OCI-LY1 (cell line): ENCODE measurements around the gene ITPK1.
"Not testable (repeated sequence)": the region's sequence is repeated elsewhere in the genome, so short reads cannot be mapped to it uniquely, and the experiment has no call there.

Source experiments
- H2AFZ ChIP-seq: fragments of 200-600 bp; sonication (generic), shearing (Covaris generic); 2 replicates; pipeline ENCODE4 v1.6.0; 2014; ENCODE audit warnings: antibody characterized with exemption, mild to moderate bottlenecking, low read length
- H3F3A ChIP-seq: fragments of 200-600 bp; sonication (generic), shearing (Covaris generic); 2 replicates; pipeline ENCODE4 v1.6.0; 2014; ENCODE audit warnings: mild to moderate bottlenecking, antibody characterized with exemption, low read length, moderate library complexity; ENCODE audit not compliant: insufficient read depth
- H3K27ac ChIP-seq: fragments of 200-600 bp; sonication (generic); 2 replicates; pipeline ENCODE4 v1.5.1; 2014; ENCODE audit warnings: low read length, mixed run types, mild to moderate bottlenecking, low read depth; ENCODE audit not compliant: poor library complexity, severe bottlenecking
- H3K27me3 ChIP-seq: fragments of 200-600 bp; sonication (generic); 2 replicates; pipeline ENCODE4 v1.6.0; 2014; ENCODE audit warnings: antibody characterized with exemption, mild to moderate bottlenecking, low read length, moderate library complexity; ENCODE audit not compliant: insufficient read depth
- H3K36me3 ChIP-seq: fragments of 200-600 bp; sonication (generic); 2 replicates; pipeline ENCODE4 v1.6.1; 2014; ENCODE audit warnings: mild to moderate bottlenecking, antibody characterized with exemption, low read length, moderate library complexity, mixed read lengths; ENCODE audit not compliant: insufficient read depth
- H3K4me1 ChIP-seq: fragments of 200-600 bp; sonication (generic); 2 replicates; pipeline ENCODE4 v1.5.1; 2014; ENCODE audit warnings: mild to moderate bottlenecking, low read length, moderate library complexity; ENCODE audit not compliant: insufficient read depth, severe bottlenecking
- H3K4me2 ChIP-seq: fragments of 200-600 bp; sonication (generic), shearing (Covaris generic); 2 replicates; pipeline ENCODE4 v1.6.1; 2014; ENCODE audit warnings: low read length
- H3K4me3 ChIP-seq: fragments of 200-600 bp; sonication (generic); 2 replicates; pipeline ENCODE4 v1.5.1; 2014; ENCODE audit warnings: low read length, low read depth, mild to moderate bottlenecking, mixed read lengths; ENCODE audit not compliant: poor library complexity, severe bottlenecking
- H3K79me2 ChIP-seq: fragments of 200-600 bp; shearing (Covaris generic); 2 replicates; pipeline ENCODE4 v1.6.1; 2016; ENCODE audit warnings: mixed run types, low read length, mixed read lengths; ENCODE audit not compliant: insufficient read depth
- H3K9ac ChIP-seq: fragments of 200-600 bp; sonication (generic), shearing (Covaris generic); 2 replicates; pipeline ENCODE4 v1.6.1; 2014; ENCODE audit warnings: mild to moderate bottlenecking, low read length, mixed read lengths
- H3K9me2 ChIP-seq: fragments of 200-600 bp; sonication (generic), shearing (Covaris generic); 2 replicates; pipeline ENCODE4 v1.6.1; 2014; ENCODE audit warnings: low read depth, mild to moderate bottlenecking, low read length, mixed read lengths
- H3K9me3 ChIP-seq: fragments of 200-600 bp; shearing (Covaris generic); 2 replicates; pipeline ENCODE4 v1.6.1; 2014; ENCODE audit warnings: low read length, mixed read lengths
- H4K20me1 ChIP-seq: fragments of 200-600 bp; sonication (generic), shearing (Covaris generic); 2 replicates; pipeline ENCODE4 v1.6.0; 2016; ENCODE audit warnings: mild to moderate bottlenecking, low read length; ENCODE audit not compliant: insufficient read depth
- CTCF ChIP-seq: fragments of 200-600 bp; sonication (generic), shearing (Covaris generic); IDR thresholded peaks from 2 replicates; pipeline ENCODE4 v1.5.1; 2017; ENCODE audit warnings: mild to moderate bottlenecking, antibody characterized with exemption, low read length, moderate library complexity, mixed read lengths
- EZH2 ChIP-seq: fragments of 200-600 bp; sonication (generic), shearing (Covaris generic); IDR thresholded peaks from 2 replicates; pipeline ENCODE4 v1.8.0; 2017; ENCODE audit warnings: borderline replicate concordance, mixed run types, mild to moderate bottlenecking, antibody characterized with exemption, low read length, moderate library complexity, mixed read lengths

Gene ITPK1

GRCh38 chr14:93063393-93063792, 52.3 kb downstream of the ITPK1 start:
- TF ChIP-seq CTCF (no peak), EZH2 (no peak)
- Histone ChIP-seq H3K27me3 (no peaks in the 10 kb centered on the region), H3K4me1 (peaks cover 15% of the 10 kb centered on the region), H3K79me2 (no peaks in the 10 kb centered on the region), H3F3A (no peaks in the 10 kb centered on the region), H4K20me1 (no peaks in the 10 kb centered on the region), H3K4me3 (no peak overlapping the region), H3K36me3 (no peaks in the 10 kb centered on the region), H3K4me2 (no peak overlapping the region), H3K9me3 (no peaks in the 10 kb centered on the region), H3K9me2 (no peaks in the 10 kb centered on the region), H2AFZ (no peak overlapping the region), H3K27ac (no peak overlapping the region), H3K9ac (no peak overlapping the region)

GRCh38 chr14:93062890-93063289, 52.8 kb downstream of the ITPK1 start:
- Histone ChIP-seq H3K9me2 (no peaks in the 10 kb centered on the region), H3K4me1 (peaks cover 15% of the 10 kb centered on the region), H3K9ac (no peak overlapping the region), H3K4me3 (no peak overlapping the region), H3K79me2 (no peaks in the 10 kb centered on the region), H3K9me3 (no peaks in the 10 kb centered on the region), H3K27me3 (no peaks in the 10 kb centered on the region), H2AFZ (no peak overlapping the region), H3K36me3 (no peaks in the 10 kb centered on the region), H3F3A (no peaks in the 10 kb centered on the region), H3K27ac (no peak overlapping the region), H3K4me2 (no peak overlapping the region), H4K20me1 (no peaks in the 10 kb centered on the region)
- no peak for TF ChIP-seq EZH2
- no peak for TF ChIP-seq CTCF

DNA sequence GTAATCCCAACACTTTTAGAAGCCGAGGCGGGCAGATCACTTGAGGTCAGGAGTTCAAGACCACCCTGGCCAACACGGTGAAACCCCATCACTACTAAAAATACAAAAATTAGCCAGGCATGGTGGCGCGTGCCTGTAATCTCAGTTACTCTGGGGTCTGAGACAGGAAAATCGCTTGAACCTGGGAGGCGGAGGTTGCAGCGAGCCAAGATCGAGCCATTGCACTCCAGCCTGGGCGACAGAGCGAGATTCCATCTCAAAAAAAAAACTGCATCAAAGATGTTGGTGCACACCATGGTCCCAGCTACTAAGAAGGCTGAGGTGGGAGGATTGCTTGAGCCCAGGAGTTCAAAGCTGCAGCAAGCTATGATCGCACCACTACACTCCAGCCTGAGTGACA, 53.7 kb downstream of the ITPK1 start:
- H3K4me3 ChIP-seq, H4K20me1 ChIP-seq, H3F3A ChIP-seq, H3K36me3 ChIP-seq, H3K4me2 ChIP-seq, H3K9me2 ChIP-seq, H3K9ac ChIP-seq, H3K79me2 ChIP-seq, H3K9me3 ChIP-seq, H3K27me3 ChIP-seq, H3K27ac ChIP-seq, H2AFZ ChIP-seq: not testable (repeated sequence)
- H3K4me1 ChIP-seq: peaks cover 15% of the 10 kb centered on the region

GRCh38 chr14:93061380-93062012, 54.2 kb downstream of the ITPK1 start:
- no peak overlapping the region for H3K27ac ChIP-seq
- H3F3A ChIP-seq: no peaks in the 10 kb centered on the region
- no peaks in the 10 kb centered on the region for H4K20me1 ChIP-seq
- H3K36me3 ChIP-seq: no peaks in the 10 kb centered on the region
- H2AFZ ChIP-seq: no peak overlapping the region
- H3K79me2 ChIP-seq: no peaks in the 10 kb centered on the region
- peaks cover 13% of the 10 kb centered on the region for H3K4me1 ChIP-seq
- H3K4me2 ChIP-seq: no peak overlapping the region
- no peak overlapping the region for H3K4me3 ChIP-seq
- H3K9ac ChIP-seq: no peak overlapping the region
- no peaks in the 10 kb centered on the region for H3K9me3 ChIP-seq
- no peaks in the 10 kb centered on the region for H3K9me2 ChIP-seq
- H3K27me3 ChIP-seq: no peaks in the 10 kb centered on the region
- TF ChIP-seq CTCF (no peak), EZH2 (no peak)
